Stimulated activated CD4-positive, alpha-beta T cell treated with anti-CD3 and anti-CD28 coated beads, Interleukin-2, amount 100 ng/mL, for 48 hours (primary cell): Measurements from ENCODE around the gene TRAF3.

Experiments
- DNase-seq, 2 donors: peaks; one replicate each; pipeline ENCODE4 v3.0.0-alpha.2; 2020

Gene TRAF3

DNA sequence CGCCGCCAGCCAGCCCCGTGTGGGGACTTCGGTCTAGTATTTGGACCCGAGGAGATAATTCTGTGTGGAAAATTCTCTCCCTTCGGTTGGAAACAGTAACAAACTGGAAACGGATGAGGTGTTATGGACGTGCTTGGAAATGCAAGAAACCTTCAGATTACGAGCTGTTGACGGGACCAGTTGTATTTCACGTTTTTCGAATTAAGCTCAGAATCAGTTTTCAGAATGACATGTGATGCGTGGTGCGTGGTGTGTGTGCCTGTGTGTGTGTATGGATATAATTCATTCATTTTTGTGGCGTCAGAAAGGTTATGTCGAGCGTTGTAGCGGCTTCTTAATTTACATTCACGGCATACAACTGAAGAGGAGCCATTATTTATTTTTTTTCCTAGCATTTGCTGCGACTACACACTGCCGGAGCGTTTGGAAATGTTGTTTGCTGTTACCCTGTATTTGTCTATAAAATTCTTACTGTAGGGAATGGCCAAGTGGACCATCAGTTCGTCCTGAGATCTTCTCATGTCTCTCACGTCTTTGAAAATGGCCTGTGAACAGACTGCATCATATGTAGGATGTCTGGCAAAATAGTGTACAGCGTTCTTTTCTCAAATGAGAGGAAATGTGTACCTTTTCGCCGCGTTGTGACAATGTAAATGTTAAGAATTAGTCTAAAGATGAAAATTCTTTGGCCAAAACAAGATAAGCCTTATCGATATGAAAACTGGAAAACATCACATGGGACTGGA, 1.3 kb downstream of the TRAF3 start:
- DNase-seq: no peak

- DNase-seq: no peak
These were observed 1.8 kb downstream of the TRAF3 start for GRCh38 chr14:102779084-102779462.

DNA sequence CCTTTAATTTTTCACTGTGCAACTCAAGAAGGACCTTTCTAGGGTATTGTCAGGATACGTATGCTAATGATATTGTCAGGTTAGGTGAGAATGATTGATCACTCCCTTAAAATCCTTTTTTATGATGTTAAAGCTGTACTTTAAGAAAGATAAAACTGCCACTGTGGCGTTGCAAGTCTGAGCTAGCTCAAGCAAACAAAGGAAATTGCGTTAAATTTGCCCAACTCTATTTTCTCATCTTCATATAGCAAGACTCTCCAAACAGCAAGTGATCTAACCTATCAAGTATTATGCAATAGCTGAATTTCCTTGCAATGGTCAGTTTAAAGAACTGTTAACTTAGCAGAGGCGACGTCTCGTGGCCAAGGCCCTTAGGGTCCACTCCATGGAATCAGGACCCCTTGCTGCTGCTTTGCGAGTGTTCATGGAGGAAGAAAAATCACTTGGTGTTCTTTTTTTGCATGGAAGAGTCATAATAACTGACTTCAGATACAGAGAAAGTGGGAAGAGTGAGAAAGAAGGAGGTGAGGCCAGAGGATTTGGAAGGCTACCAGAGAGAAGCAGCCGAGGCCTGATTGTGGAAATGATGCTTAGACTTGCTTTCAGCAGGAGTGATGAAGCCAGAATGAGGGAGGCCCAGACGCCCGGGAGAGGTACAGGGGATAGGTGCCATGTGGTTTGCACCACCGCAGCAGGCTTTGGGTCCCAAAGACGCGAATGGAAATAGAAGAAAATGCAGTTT, 2.5 kb downstream of the TRAF3 start:
- no peak for DNase-seq

DNA sequence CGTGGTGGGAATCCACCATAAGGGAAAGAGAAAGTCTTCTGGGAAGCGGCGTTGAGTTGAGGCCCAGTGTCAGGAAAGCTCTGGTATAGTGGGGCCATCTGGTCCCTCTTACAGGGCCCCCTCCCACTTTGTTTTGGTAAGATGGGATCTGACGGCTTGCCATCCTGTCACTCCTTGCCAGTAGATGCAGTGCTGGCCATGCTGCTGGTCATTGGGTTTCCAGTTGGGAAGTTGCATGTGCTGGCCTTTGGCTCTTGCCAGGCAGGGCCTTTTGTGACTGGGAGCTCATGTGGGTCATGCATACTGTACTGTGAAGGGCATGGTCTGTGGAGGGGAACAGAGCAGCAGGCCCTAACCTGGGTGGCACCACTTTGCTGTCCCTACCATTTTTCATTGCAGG, 3.8 kb downstream of the TRAF3 start:
- DNase-seq: no peak

- no peak for DNase-seq
These were observed 5.7 kb downstream of the TRAF3 start for GRCh38 chr14:102782974-102783373.

DNA sequence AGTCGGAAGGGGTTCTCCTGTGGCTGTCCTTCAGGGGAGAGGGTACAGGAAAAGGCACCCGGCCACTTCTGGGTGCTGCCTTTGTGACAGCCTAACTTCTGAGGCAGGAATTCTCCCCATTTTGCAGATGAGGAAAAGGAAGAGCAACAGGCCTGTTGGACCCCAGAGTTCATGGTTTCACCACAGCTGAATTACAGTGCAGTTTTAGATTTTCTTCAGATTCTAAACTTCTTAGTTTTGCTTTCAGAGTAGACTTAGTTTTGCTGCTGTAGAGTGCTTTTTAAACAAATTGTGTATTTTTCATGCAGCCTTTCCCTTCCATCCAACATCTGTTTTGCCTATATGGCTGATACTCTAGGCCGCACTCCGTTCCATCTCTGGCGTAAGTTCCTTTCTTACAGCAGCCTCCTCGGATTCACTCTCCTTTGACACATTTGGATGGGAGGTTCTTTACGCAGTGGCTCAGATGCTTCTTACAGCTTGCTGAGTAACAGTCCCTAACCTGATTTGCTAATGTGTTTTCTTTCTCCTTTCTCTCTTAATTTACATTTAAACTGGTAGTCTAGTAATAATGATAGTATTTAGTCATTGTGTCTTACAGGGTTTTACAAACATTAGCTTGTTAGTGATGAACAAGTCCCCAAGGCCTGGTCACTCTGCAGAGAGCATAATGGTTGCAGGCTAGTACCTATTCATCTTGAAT, 7.8 kb downstream of the TRAF3 start:
- DNase-seq: no peak

DNA sequence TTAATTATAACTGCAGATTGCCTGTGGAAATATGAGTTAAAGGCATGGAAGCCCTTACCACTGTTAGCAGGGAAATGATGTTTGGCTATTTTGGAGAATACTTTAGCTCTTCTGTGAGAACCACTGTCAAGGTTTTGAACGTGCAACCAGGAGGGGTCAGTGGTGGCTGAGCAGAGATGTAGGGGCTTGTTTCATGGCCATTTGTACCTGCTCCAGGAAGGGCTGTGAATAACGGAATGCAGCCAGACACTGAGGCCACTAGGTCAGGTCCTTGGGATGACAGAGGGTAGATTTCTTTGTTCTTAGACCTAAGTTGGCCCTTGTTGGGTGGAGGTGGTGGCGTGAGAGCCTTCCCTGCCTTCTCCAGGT, 8.3 kb downstream of the TRAF3 start:
- DNase-seq: no peak

DNA sequence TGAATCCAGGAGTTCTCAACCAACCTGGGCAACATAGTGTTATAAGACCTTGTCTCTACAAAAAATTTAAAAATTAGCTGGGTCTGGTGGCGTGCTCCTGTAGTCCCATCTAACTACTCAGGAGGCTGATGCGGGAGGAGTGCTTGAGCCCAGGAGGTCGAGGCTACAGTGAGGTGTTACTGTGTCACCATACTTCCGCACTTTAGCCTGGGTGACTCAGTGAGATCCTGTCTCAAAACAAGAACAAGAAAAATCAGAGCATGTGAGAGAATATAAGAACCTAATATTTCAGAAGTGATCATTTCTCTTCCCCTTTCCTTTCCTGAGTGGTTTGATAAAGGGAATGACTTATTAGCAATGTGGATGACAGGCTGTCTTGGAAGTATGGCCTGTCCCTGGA, 9.5 kb downstream of the TRAF3 start:
- DNase-seq: no peak

GRCh38 chr14:102789349-102789748, 12.1 kb downstream of the TRAF3 start:
- no peak for DNase-seq

DNA sequence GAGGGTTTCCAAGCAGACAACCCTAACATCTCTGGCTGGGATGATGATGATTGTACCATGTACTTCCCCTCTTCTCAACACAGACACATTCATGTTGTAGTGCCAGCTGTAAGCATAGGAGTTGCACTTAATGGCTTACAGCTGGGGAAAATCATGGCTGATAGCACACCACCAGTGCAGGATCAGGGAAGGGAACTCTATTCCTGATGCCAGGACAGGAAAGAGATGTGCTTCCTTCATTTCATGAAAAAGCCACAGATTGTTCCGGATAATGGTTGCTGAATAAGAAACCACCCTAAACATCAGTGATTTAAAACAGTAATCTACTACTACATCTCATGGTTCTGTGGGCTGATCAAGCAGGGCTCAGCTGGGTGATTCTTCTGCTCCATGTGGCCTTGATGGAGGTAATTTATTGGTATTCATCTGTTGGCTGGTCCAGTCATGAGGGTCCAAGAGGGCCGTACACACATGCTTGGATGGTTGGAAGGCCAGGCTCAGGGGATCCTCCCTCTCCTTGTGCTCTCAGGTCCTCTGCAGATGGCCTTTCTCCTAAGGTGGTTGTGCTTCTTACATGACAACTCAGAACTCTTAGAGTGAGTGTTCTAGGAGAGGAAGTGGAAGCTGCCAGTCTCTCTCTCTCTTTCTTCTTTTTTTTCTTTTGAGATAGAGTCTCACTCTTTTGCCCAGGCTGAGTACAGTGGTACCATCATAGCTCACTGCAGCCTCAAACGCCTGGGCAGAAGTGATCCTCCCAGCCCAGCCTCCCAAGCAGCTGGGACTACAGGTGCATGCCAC, 16.5 kb downstream of the TRAF3 start:
- DNase-seq: no peak

DNA sequence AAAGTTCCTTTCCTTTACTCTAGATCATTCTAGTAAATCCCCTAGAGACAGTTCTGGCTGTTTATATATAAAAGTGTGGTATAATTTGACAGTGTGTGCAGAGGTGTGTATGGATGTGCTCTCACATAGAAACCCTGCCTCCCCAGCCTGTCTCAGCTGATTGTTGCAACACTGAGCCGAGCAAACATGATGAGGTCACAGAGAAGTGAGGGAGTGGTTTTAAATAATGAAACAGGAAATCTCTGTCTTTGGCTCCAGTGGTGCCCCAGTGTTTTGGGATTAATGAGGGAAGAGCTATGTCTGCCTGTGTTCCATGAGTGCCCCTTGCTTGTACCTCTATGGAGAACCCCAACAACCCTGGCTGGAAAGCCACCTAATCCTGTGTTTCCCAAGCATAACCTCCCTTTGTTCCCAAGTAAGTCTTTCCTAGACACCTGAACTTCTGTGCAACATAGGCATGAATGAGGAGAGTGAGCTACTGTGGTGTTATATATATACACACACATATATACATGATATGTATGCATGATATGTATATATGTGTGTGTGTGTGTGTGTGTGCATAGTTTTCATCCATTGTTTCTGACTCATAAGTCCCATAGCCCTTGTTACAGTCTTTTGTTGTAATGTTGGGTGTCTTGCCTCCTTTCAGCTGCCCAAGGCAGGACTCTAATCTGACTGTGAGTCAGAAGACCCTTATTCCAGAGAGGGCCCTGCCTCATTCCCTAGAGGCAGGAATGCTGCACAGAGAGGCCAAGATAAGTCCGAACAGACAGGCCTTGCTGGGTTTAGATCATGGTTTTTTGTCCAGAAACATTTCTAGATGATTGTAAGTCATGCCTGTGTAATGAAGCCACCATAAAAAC, 18.0 kb downstream of the TRAF3 start:
- DNase-seq: no peak

DNA sequence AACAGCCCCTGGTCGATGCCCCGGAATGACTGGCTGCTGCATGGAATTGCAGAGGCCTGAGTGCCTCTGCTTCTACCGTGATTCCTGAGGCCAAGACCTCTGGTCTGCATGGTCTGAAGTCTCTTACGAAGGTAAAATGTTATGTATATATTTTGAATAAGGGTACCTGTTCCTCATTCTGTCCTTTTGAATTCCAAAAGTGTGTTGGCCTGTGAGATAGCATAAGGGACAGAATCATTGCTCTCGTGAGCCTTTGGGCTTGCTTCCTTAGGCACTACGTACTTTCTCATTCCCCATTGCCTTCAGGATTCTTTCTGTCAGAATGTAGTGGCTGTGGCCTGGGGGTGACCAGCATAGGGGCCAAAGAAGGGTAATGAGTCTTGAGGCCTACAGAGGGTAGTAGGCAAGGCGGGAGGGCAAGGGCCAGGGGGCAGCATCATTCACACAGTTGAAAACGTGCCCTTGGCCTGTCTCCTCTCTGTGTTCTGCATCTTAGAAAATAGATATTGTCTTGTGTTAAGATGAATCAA, 19.5 kb downstream of the TRAF3 start:
- DNase-seq: no peak

DNA sequence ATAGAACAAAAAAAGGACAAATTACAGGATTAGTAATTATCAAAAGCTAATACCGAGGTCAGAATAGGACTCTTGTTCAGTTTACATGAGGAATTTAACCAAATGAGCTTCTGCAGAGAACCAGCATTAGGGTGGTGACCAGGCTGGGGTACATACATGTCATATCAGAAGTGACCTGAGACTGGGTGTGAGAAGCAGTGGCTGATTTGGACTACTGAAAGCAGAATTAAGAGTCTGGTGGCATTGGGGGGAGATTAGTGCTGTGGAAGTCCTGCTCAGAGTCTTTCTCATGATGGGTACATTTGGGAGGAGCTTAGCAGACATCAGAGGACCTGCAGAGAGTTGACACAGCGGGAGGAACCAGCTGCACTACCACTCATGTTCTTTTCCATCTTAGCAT, 21.7 kb downstream of the TRAF3 start:
- DNase-seq: no peak

DNA sequence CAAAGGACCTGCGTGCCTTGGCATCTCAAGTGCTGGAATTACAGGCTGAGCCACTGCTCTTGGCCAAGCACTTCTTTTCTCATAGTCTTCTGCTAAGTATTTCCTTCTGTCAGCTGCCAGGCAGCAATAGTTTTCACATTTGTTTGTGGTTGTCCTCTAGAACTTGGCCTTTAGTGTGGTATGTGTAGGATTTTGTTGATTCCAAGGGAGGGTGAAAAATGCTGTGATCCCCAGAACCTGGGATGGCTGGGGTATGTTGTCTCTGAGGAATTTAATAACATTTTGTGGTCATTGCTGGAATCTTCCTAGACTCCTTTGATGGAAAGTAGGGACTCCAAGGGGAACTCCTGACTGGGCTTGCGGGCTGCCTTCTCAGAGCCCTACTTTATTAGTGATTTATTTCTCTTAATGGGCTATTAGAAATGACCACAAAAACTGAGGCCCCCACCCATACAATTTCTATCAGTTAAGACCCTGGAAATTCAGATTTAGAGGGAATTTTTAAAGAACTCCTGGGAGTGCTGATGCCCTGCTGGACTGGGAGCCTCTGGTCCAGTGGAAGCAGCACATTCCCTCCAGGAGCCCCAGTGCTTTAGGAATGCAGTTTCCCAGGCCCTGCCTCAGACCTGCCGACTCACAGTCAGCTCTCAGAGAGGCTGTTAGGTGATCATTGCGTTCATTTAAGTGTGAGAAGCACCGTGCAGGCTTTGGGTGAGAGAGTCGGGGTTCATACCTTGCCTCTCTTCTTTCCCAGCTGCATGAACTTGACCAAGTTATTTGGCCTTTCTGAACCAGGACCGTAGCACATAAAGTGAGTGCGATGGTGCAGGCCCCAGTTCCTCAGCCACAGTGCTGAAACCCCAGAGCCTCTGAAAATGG, 22.7 kb downstream of the TRAF3 start:
- no peak for DNase-seq

GRCh38 chr14:102802834-102803523, 25.7 kb downstream of the TRAF3 start:
- no peak for DNase-seq

GRCh38 chr14:102804858-102805257, 27.6 kb downstream of the TRAF3 start:
- DNase-seq: no peak

DNA sequence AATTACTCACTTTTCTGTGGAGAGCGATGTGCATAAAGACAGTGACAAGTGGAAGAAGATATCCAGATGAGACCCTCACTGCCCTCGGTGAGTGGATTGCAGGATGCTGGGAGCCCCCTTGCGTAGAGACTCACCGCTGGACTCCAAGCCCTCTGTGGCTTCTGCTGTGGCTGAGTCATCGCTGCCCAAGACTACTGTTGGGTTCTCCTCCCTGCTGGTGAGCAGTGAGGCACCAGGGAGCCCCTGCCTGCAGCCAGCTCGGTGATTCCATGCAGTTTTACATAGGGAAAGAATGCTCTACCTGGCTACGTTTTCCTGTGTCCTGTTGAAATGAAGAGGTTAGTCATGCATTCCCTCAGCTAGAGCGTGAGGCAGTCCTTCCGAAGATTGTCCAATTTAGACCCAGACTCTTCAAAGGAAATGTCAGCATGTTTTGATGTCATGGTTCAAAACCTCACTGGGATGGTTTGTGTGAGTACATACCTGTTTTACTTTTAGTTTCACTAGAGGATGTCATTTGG, 28.2 kb downstream of the TRAF3 start:
- DNase-seq: peak; percentile 32 to 48

DNA sequence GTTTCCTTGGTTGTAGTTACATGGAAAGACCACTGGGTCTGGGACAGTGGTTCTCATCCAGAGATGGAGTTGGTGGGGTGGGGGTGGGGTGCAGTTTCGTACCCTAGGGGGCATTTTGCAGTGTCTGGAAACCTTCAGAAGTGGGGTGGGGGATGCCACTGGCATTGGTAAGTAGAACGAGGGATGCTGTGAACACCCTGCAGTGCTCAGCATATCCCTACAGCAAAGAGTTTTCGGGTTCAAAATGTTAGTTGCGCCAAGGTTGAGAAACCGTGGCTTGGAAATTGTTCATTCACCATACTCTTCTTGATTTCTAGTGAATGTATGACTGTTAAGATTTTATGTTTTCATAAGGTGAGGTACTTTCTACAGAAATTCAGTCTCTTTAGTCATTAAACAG, 28.7 kb downstream of the TRAF3 start:
- no peak for DNase-seq

GRCh38 chr14:102806447-102806846, 29.2 kb downstream of the TRAF3 start:
- DNase-seq: no peak

DNA sequence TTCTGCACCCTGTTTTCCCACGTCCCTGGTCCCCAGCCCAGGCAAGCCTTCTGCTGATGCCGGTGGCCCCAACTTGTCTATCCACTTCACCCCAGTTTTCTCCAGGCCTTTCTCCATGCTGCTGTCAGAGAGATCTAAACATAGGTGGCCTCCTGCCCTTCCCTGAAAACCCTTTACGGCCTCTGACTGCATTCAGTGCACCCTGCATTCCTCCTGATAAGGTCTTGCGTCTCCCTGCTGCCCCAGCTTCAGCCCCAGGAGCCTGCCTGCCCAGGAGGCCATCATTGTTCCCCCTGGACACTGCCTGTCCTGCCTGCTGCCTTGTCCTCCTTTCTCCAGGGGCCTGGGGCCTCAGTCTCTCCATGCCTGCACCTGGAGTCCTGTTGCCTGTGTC, 29.8 kb downstream of the TRAF3 start:
- DNase-seq: no peak
